ENCODE measurements around the gene ZNF841. TPM values are rescaled to one million over a fixed set of nuclear protein-coding genes. Genes with fewer than 3 reads are reported as not detected.
"Not testable (repeated sequence)": the region's sequence is repeated elsewhere in the genome, so short reads cannot be mapped to it uniquely, and the experiment has no call there.

ZNF841 gene
- total RNA-seq, 1 donor: 4.6 TPM

GRCh38 chr19:52069653-52070052 is 25.9 kb downstream of the ZNF841 start:
- DNase-seq (ENCODE audit: low read depth in 2 of 3, low spot score in 2 of 3): no peak

DNA sequence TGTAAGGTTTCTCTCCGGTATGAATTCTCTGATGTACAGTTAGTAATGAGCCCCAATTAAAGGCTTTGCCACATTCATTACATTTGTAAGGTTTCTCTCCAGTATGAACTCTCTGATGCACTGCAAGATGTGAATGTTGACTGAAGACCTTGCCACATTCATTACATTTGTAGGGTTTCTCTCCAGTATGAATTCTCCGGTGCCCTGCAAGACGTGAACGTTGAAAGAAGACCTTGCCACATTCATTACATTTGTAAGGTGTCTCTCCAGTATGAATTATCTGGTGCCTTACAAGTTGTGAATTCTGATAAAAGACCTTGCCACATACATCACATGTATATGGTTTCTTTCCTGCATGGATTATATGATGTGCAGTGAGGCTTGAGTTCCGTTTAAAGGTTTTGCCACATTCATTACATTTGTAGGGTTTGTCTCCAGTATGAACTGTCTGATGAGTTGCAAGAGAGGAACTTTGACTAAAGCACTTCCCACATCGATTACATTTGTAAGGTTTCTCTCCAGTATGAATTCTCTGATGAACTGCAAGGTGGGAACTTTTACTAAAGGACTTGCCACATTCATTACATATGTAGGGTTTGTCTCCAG is 29.2 kb downstream of the ZNF841 start:
- DNase-seq (ENCODE audit: low read depth in 2 of 3, low spot score in 2 of 3): no peak

GRCh38 chr19:52065399-52065798 is 30.2 kb downstream of the ZNF841 start:
- no peak for DNase-seq (ENCODE audit: low read depth in 2 of 3, low spot score in 2 of 3)

DNA sequence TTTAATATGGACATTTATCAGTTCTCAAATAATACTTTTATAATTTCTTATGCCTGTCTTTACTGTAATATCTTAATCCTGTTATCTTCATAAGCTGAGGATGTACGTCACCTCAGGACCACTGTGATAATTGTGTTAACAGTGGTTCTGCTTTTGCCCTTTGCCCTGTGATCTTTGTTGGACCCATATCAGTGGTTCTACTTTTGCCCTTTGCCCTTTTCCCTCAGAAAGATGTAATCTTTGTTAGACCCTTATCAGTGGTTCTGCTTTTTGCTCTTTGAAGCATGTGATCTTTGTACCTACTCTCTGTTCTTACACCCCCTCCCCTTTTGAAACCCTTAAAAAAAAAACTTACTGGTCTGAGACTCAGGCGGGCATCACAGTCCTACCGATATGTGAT is 39.1 kb downstream of the ZNF841 start:
- not testable (repeated sequence) for DNase-seq (ENCODE audit: low read depth in 2 of 3, low spot score in 2 of 3)

GRCh38 chr19:52051736-52052135 is 43.8 kb downstream of the ZNF841 start:
- not testable (repeated sequence) for DNase-seq (ENCODE audit: low read depth in 2 of 3, low spot score in 2 of 3)

GRCh38 chr19:52048555-52049501 is 46.7 kb downstream of the ZNF841 start, which contains the start of gene ZNF432:
ZNF432 (minus strand) TSS chr19:52048838; CDS start chr19:52046868, 1,970 bp downstream.
- DNase-seq (ENCODE audit: low read depth in 2 of 3, low spot score in 2 of 3): peak; percentile 73 to 95 (median 95)

GRCh38 chr19:52039169-52039568 is 56.4 kb downstream of the ZNF841 start:
- DNase-seq (ENCODE audit: low read depth in 2 of 3, low spot score in 2 of 3): no peak

DNA sequence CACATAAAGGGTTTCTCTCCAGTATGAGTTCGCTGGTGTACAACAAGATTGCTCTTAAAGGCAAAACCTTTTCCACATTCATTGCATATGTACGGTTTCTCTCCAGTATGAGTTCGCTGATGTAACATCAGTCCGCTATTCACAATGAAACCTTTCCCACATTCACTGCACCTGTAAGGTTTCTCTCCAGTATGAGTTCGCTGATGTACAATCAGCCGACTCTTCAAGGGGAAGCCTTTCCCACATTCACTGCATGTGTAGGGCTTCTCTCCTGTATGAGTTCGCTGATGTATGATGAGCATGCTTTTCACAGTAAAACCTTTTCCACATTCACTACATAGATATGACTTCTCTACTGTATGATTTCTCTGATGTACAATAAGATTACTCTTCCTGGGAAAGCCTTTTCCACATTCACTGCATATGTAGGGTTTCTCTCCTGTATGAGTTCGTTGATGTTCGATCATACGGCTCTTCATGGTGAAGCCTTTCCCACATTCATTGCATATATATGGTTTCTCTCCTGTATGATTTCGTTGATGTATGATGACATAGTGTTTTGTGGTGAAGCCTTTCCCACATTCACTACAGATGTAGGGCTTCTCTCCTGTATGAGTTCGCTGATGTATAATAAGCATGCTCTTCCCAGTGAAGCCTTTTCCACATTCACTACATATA is 61.4 kb downstream of the ZNF841 start:
- DNase-seq (ENCODE audit: low read depth in 2 of 3, low spot score in 2 of 3): peak in 1 of 3 donors; percentile 41

- DNase-seq (ENCODE audit: low read depth in 2 of 3, low spot score in 2 of 3): no peak
Measured at GRCh38 chr19:52028780-52029123, 66.8 kb downstream of the ZNF841 start.

- DNase-seq (ENCODE audit: low read depth in 2 of 3, low spot score in 2 of 3): peak; percentile 69 to 91 (median 90)
Measured at GRCh38 chr19:52028027-52028779, 67.4 kb downstream of the ZNF841 start, which contains the start of gene ZNF614. ZNF614 (minus strand) TSS chr19:52028379; CDS start chr19:52025745, 2,634 bp downstream.

GRCh38 chr19:52026255-52026990 is 69.1 kb downstream of the ZNF841 start:
- not testable (repeated sequence) for DNase-seq (ENCODE audit: low read depth in 2 of 3, low spot score in 2 of 3)

- DNase-seq (ENCODE audit: low read depth in 2 of 3, low spot score in 2 of 3): not testable (repeated sequence)
Measured at GRCh38 chr19:52024478-52024877, 71.1 kb downstream of the ZNF841 start.

GRCh38 chr19:52022193-52022592 is 73.4 kb downstream of the ZNF841 start:
- DNase-seq (ENCODE audit: low read depth in 2 of 3, low spot score in 2 of 3): no peak

DNA sequence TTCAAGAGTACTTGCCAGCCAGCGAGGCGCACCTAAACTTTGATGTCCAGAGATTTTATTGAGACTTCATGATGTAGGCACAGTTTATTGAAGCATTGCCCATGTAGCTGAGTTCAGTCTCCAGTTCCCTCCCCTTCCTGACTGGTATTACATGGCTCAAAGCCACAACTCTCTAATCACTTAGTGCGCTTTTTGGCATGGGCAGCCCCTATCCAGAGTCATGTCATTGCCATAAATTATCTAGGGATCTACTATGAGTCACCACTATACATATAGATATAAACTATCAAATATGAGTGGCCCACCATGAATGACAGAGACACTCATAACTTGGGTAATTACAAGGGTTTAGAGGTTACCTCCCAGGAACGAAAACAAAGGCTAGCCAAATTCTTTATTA is 75.1 kb downstream of the ZNF841 start:
- DNase-seq (ENCODE audit: low read depth in 2 of 3, low spot score in 2 of 3): no peak

Small RNAs within 50 kb of the gene (small RNA-seq; reads per million reads assigned to genes)
- 1.5 reads per million, percentile 54 among the genes with 10 or more reads in this experiment for gene RPL37P23

Other genes with a start within 250 kb of the ZNF841 start
- gene ZNF577, start 207.8 kb downstream of the ZNF841 start, total RNA-seq: 8.6 TPM
- 7.5 TPM for gene ZNF649, start 190.7 kb downstream of the ZNF841 start, total RNA-seq
- 3.5 TPM for gene ZNF613, start 168.3 kb downstream of the ZNF841 start, total RNA-seq
- 8.1 TPM for gene ZNF350, start 108.9 kb downstream of the ZNF841 start, total RNA-seq
- gene ZNF615, start 87.6 kb downstream of the ZNF841 start, total RNA-seq: 7.8 TPM
- 6.5 TPM for gene ZNF614, start 67.4 kb downstream of the ZNF841 start, total RNA-seq
- 6.5 TPM for gene ZNF432, start 46.9 kb downstream of the ZNF841 start, total RNA-seq
- gene ZNF616, start 44.2 kb upstream of the ZNF841 start, total RNA-seq: 4.0 TPM
- gene ZNF836, start 75.9 kb upstream of the ZNF841 start, total RNA-seq: 5.4 TPM
- gene PPP2R1A, start 94.3 kb upstream of the ZNF841 start, total RNA-seq: 195 TPM
- 7.5 TPM for gene ZNF766, start 173.8 kb upstream of the ZNF841 start, total RNA-seq
- gene ZNF480, start 201.4 kb upstream of the ZNF841 start, total RNA-seq: 3.2 TPM
- gene ZNF610, start 240.5 kb upstream of the ZNF841 start, total RNA-seq: 2.2 TPM

Measured in hematopoietic multipotent progenitor cell (in vitro differentiated cells).